Neural cell (in vitro differentiated cells): ENCODE measurements around the gene ENGASE.

ENCODE experiments used
- CTCF ChIP-seq: fragments of 450-650 bp; IDR thresholded peaks from 2 replicates; pipeline ENCODE4 v1.5.1; 2014; ENCODE audit warnings: antibody characterized with exemption, mild to moderate bottlenecking, moderate library complexity; ENCODE audit not compliant: poor library complexity, severe bottlenecking
- EZH2 ChIP-seq: fragments of 200-600, 300-800 bp; shearing (Covaris generic), sonication (generic); IDR thresholded peaks from 2 replicates; pipeline ENCODE4 v1.6.1; 2014; ENCODE audit warnings: antibody characterized with exemption, low read length, borderline replicate concordance, mild to moderate bottlenecking; ENCODE audit not compliant: insufficient read depth, poor library complexity, severe bottlenecking
- REST ChIP-seq: IDR thresholded peaks from 2 replicates; pipeline ENCODE4 v1.6.1; 2012; ENCODE audit warnings: borderline replicate concordance
- TAF1 ChIP-seq: IDR thresholded peaks from 2 replicates; pipeline ENCODE4 v1.6.1; 2012; ENCODE audit warnings: low read depth

- TF ChIP-seq CTCF = no peak
- TF ChIP-seq REST = no peak
- no peak for TF ChIP-seq TAF1
- no peak for TF ChIP-seq EZH2
Observed at GRCh38 chr17:79092567-79092966, 17.9 kb downstream of the ENGASE start.
